ENCODE data around the gene LCOR. TPM values are rescaled to one million over a fixed set of nuclear protein-coding genes. Genes with fewer than 3 reads are reported as not detected.
A peak's percentile ranks its signal among the peaks of the same experiment; 100 is the strongest.
"Not testable (repeated sequence)": the region's sequence is repeated elsewhere in the genome, so short reads cannot be mapped to it uniquely, and the experiment has no call there.

LCOR gene
- total RNA-seq, 2 donors from 2014 or later: 58.7 to 70.2 TPM

GRCh38 chr10:96847356-96847755, 15.3 kb downstream of the LCOR start:
- H3K9me3 Mint-ChIP-seq; H3K36me3 Mint-ChIP-seq; H3K27ac Mint-ChIP-seq; H3K4me3 Mint-ChIP-seq; H3K27me3 Mint-ChIP-seq; ATAC-seq; DNase-seq (ENCODE audit: low spot score): not testable (repeated sequence)
- peaks cover 33 to 38% of the 10 kb centered on the region in 2 donors for H3K4me1 Mint-ChIP-seq (ENCODE audit: low read depth in 2 of 2)

- Mint-ChIP-seq H3K27ac (peak overlapping the region in 1 of 2 donors; percentile 39), H3K36me3 (peaks cover 4% of the 10 kb centered on the region), H3K27me3 (no peaks in the 10 kb centered on the region), H3K4me3 (no peak overlapping the region), H3K9me3 (no peaks in the 10 kb centered on the region), H3K4me1 (ENCODE audit: low read depth in 2 of 2) (peaks cover 29 to 37% of the 10 kb centered on the region in 2 donors)
- DNase-seq (ENCODE audit: low spot score) (no peak), ATAC-seq (no peak)
These were observed 18.0 kb downstream of the LCOR start for GRCh38 chr10:96850113-96850512.

DNA sequence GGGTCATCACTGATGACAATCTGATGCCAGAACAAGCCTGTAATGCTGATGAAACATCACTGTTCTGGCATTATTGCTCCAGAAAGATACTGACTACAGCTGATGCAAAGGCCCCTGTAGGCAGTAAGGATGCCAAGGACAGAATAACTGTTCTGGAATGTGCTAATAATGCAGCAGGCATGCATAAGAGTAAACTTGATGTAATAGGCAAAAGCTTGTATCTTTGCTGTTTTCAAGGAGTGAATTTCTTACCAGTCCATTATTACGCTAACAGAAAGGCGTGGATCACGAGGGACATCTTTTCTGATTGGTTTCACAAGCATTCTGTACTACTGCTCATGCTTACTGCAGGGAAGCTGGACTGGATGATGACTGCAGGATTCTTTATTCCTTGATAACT, 18.7 kb downstream of the LCOR start:
- no peak overlapping the region for H3K4me3 Mint-ChIP-seq
- H3K4me1 Mint-ChIP-seq (ENCODE audit: low read depth in 2 of 2): peaks cover 30 to 38% of the 10 kb centered on the region in 2 donors
- DNase-seq (ENCODE audit: low spot score) (no peak), ATAC-seq (no peak)
- no peaks in the 10 kb centered on the region for H3K9me3 Mint-ChIP-seq
- peaks cover 4% of the 10 kb centered on the region for H3K36me3 Mint-ChIP-seq
- H3K27me3 Mint-ChIP-seq: no peaks in the 10 kb centered on the region
- no peak overlapping the region for H3K27ac Mint-ChIP-seq

GRCh38 chr10:96851281-96851680, 19.2 kb downstream of the LCOR start:
- no peaks in the 10 kb centered on the region for H3K27me3 Mint-ChIP-seq
- H3K36me3 Mint-ChIP-seq: peaks cover 4% of the 10 kb centered on the region
- no peak overlapping the region for H3K27ac Mint-ChIP-seq
- peaks cover 28 to 38% of the 10 kb centered on the region in 2 donors for H3K4me1 Mint-ChIP-seq (ENCODE audit: low read depth in 2 of 2)
- ATAC-seq (no peak), DNase-seq (ENCODE audit: low spot score) (no peak)
- H3K9me3 Mint-ChIP-seq: no peaks in the 10 kb centered on the region
- no peak overlapping the region for H3K4me3 Mint-ChIP-seq

- no peaks in the 10 kb centered on the region for H3K27me3 Mint-ChIP-seq
- no peak for ATAC-seq
- no peak for DNase-seq (ENCODE audit: low spot score)
- H3K9me3 Mint-ChIP-seq: no peaks in the 10 kb centered on the region
- peaks cover 1% of the 10 kb centered on the region for H3K36me3 Mint-ChIP-seq
- H3K4me3 Mint-ChIP-seq: no peak overlapping the region
- no peak overlapping the region for H3K27ac Mint-ChIP-seq
- peaks cover 52 to 56% of the 10 kb centered on the region in 2 donors for H3K4me1 Mint-ChIP-seq (ENCODE audit: low read depth in 2 of 2)
These were observed 24.2 kb downstream of the LCOR start for GRCh38 chr10:96856317-96856716.

DNA sequence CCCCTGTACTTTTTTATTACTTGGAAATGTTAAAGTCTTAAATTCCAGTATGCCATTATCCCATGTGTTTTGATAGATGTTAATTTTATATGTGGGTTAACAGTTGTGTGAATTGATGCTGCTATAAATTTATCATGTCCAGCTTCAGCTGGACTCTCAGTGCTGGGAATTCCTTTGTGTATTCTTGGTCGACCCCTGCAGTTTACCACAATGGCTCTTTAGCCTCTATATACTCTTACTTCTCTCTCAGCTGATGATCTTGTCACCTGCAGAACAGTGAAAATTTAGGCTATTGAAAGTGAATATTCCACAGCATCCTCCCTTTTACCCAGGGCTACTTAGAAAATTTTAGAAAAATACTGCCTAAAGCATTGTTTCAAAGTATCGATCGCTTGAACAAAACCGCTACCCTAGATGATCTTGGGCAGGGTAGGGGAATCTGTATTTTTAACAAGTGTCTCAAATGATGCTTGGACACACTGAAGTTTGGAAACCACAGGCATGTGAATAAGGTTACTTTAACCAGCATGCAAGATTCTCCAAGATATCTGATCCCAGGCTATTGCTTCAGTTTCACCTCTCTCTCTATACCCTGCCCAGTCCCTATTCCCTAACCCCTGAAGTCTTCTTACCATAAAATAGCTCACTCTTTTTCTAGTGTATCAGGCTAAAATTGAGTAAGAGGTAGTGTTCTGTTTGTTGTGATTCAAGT, 25.4 kb downstream of the LCOR start:
- DNase-seq (ENCODE audit: low spot score): no peak
- Mint-ChIP-seq H3K4me3 (no peak overlapping the region), H3K4me1 (ENCODE audit: low read depth in 2 of 2) (peaks cover 52 to 63% of the 10 kb centered on the region in 2 donors), H3K9me3 (no peaks in the 10 kb centered on the region), H3K27me3 (no peaks in the 10 kb centered on the region), H3K36me3 (no peaks in the 10 kb centered on the region), H3K27ac (peak overlapping the region; percentile 5 to 24)
- no peak for ATAC-seq

DNA sequence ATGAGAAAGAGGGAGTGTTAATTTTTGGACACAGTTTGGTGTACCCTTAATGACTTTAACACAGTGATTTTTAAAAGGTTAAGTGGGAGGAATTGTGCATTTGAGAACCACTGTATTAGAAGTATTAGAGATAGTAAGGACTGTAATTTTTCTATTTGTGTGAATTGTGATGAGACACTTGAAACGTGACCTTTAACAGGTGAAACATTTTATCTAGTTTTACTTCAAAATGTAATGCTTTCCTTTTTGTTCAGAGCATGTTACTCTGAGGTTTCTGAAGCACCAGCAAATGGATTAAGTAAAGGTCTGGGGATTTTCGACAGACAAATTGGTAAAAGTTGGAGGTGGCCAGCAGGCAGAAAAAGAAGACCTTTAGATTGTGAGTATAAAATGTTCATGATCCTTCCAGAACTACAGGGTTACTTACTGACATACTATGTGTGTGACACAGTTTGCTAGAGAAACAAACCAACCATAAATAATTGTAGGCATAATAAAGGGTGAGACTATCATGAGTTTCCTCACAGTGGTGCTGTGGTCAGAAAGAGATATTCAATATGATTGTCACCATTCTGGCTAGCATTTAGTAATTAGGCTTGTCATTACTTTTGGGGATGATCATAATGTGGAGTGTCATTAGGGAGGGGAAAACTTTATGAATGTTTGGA, 26.1 kb downstream of the LCOR start:
- H3K27me3 Mint-ChIP-seq: no peaks in the 10 kb centered on the region
- H3K36me3 Mint-ChIP-seq: no peaks in the 10 kb centered on the region
- peaks cover 51 to 60% of the 10 kb centered on the region in 2 donors for H3K4me1 Mint-ChIP-seq (ENCODE audit: low read depth in 2 of 2)
- DNase-seq (ENCODE audit: low spot score) (no peak), ATAC-seq (peak in 1 of 2 donors; percentile 36)
- H3K27ac Mint-ChIP-seq: peak overlapping the region; percentile 5 to 24
- no peaks in the 10 kb centered on the region for H3K9me3 Mint-ChIP-seq
- H3K4me3 Mint-ChIP-seq: no peak overlapping the region

- DNase-seq (ENCODE audit: low spot score) (no peak), ATAC-seq (no peak)
- Mint-ChIP-seq H3K4me1 (ENCODE audit: low read depth in 2 of 2) (peaks cover 51 to 60% of the 10 kb centered on the region in 2 donors), H3K36me3 (no peaks in the 10 kb centered on the region), H3K4me3 (no peak overlapping the region), H3K27me3 (no peaks in the 10 kb centered on the region), H3K27ac (peak overlapping the region; percentile 5 to 24), H3K9me3 (no peaks in the 10 kb centered on the region)
These were observed 26.6 kb downstream of the LCOR start for GRCh38 chr10:96858706-96859050.

GRCh38 chr10:96860631-96861277, 28.7 kb downstream of the LCOR start:
- no peaks in the 10 kb centered on the region for H3K9me3 Mint-ChIP-seq
- H3K27me3 Mint-ChIP-seq: no peaks in the 10 kb centered on the region
- peaks cover 51 to 68% of the 10 kb centered on the region in 2 donors for H3K4me1 Mint-ChIP-seq (ENCODE audit: low read depth in 2 of 2)
- ATAC-seq (no peak), DNase-seq (ENCODE audit: low spot score) (no peak)
- no peak overlapping the region for H3K4me3 Mint-ChIP-seq
- no peaks in the 10 kb centered on the region for H3K36me3 Mint-ChIP-seq
- no peak overlapping the region for H3K27ac Mint-ChIP-seq

- no peaks in the 10 kb centered on the region for H3K9me3 Mint-ChIP-seq
- H3K27ac Mint-ChIP-seq: peak overlapping the region in 1 of 2 donors; percentile 65
- H3K36me3 Mint-ChIP-seq: no peaks in the 10 kb centered on the region
- H3K27me3 Mint-ChIP-seq: no peaks in the 10 kb centered on the region
- peak overlapping the region; percentile 16 for H3K4me3 Mint-ChIP-seq
- DNase-seq (ENCODE audit: low spot score) (no peak), ATAC-seq (peak in 1 of 2 donors; percentile 60)
- peaks cover 33 to 41% of the 10 kb centered on the region in 2 donors for H3K4me1 Mint-ChIP-seq (ENCODE audit: low read depth in 2 of 2)
These were observed 31.9 kb downstream of the LCOR start for GRCh38 chr10:96863922-96864543.

GRCh38 chr10:96873086-96873485, 41.0 kb downstream of the LCOR start:
- Mint-ChIP-seq H3K27ac (peak overlapping the region; percentile 43 to 64), H3K9me3 (no peaks in the 10 kb centered on the region), H3K27me3 (no peaks in the 10 kb centered on the region), H3K36me3 (peaks cover 2% of the 10 kb centered on the region), H3K4me3 (peak overlapping the region; percentile 8), H3K4me1 (ENCODE audit: low read depth in 2 of 2) (peaks cover 32 to 38% of the 10 kb centered on the region in 2 donors)
- no peak for DNase-seq (ENCODE audit: low spot score)
- no peak for ATAC-seq

DNA sequence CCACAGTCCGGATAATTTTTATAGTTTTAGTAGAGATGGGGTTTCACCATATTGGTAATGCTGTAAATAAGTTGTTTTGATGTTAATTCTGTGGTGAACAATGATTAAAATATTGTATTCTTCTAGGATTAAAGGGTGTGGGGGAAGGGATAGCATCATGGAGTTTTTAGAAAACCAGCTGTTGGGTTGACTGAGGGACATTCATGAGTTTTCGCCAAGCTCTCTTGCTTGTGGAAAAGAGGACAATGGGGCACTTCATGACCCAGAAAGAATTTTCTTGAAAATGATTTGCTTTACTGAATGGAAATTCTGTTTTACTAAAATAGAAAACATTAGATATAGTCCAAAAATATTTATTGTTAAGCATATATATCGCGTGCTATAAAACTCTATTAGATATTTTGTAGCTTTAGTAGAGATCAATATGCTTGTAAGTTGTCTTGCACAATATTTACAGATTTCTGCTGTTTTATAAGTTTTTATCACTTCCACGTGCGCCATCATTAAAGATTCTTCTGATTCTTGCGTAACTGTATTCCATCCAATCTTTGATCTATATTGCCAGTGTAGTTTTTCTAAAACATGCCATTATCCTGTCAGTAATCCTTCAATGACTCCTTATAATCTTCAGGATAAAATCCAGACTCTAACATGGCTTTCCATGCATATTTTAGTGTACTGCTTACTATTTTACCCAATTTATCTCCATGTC, 41.8 kb downstream of the LCOR start:
- Mint-ChIP-seq H3K4me3 (peak overlapping the region; percentile 8), H3K27ac (peak overlapping the region; percentile 43 to 64), H3K9me3 (no peaks in the 10 kb centered on the region), H3K36me3 (peaks cover 4% of the 10 kb centered on the region), H3K4me1 (ENCODE audit: low read depth in 2 of 2) (peaks cover 35 to 42% of the 10 kb centered on the region in 2 donors), H3K27me3 (no peaks in the 10 kb centered on the region)
- ATAC-seq: no peak
- no peak for DNase-seq (ENCODE audit: low spot score)

- no peaks in the 10 kb centered on the region for H3K27me3 Mint-ChIP-seq
- H3K27ac Mint-ChIP-seq: peak overlapping the region in 1 of 2 donors; percentile 4
- H3K4me3 Mint-ChIP-seq: no peak overlapping the region
- H3K9me3 Mint-ChIP-seq: no peaks in the 10 kb centered on the region
- H3K36me3 Mint-ChIP-seq: peaks cover 4% of the 10 kb centered on the region
- ATAC-seq: no peak
- no peak for DNase-seq (ENCODE audit: low spot score)
- peaks cover 41 to 43% of the 10 kb centered on the region in 2 donors for H3K4me1 Mint-ChIP-seq (ENCODE audit: low read depth in 2 of 2)
These were observed 46.0 kb downstream of the LCOR start for GRCh38 chr10:96878057-96878456.
